ENCODE measurements around the gene VEGFC. TPM values are rescaled to one million over a fixed set of nuclear protein-coding genes. Genes with fewer than 3 reads are reported as not detected.

VEGFC gene
- total RNA-seq, 4 donors from 2014 or later, result 34.4 to 58.7 (median 43.0) TPM

DNA sequence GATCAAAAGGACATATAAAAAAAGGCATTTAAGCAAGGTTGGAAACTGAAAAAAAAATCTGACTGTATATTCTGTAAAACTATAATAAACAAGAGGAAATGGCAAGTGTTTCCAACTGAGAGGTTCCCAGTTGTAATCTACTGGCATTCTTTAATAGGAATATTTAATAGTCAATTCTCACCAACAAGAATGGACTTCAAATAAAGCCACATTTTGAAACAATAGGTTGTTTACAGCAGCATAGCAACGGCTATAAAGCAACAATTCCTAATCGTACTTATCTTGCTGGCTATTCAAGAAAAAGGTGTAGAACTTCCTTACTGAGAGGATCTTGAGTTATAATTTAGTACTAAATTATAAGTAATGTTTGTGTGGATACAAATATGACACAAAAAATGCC is 75.5 kb downstream of the VEGFC start:
- Histone ChIP-seq H3K27me3 (no peaks in the 10 kb centered on the region), H3K4me1 (peaks cover 0 to 18% of the 10 kb centered on the region in 2 donors), H3K4me3 (replicated peaks in 1 of 3) (no peak overlapping the region), H3K36me3 (no peaks in the 10 kb centered on the region), H3K27ac (no peak overlapping the region), H3K9me3 (no peaks in the 10 kb centered on the region)
- intact Hi-C loops (cut with DNase I), result no loop called here
- no peak for TF ChIP-seq POLR2A (IDR thresholded peaks at IDR 0.05)
- TF ChIP-seq, protein P1, sequence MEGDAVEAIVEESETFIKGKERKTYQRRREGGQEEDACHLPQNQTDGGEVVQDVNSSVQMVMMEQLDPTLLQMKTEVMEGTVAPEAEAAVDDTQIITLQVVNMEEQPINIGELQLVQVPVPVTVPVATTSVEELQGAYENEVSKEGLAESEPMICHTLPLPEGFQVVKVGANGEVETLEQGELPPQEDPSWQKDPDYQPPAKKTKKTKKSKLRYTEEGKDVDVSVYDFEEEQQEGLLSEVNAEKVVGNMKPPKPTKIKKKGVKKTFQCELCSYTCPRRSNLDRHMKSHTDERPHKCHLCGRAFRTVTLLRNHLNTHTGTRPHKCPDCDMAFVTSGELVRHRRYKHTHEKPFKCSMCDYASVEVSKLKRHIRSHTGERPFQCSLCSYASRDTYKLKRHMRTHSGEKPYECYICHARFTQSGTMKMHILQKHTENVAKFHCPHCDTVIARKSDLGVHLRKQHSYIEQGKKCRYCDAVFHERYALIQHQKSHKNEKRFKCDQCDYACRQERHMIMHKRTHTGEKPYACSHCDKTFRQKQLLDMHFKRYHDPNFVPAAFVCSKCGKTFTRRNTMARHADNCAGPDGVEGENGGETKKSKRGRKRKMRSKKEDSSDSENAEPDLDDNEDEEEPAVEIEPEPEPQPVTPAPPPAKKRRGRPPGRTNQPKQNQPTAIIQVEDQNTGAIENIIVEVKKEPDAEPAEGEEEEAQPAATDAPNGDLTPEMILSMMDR (IDR thresholded peaks at IDR 0.05), result no peak
- 82 to 84% methylated on average over 2 of the region's 2 CpGs for WGBS, 2 donors
- no peak for DNase-seq

DNA sequence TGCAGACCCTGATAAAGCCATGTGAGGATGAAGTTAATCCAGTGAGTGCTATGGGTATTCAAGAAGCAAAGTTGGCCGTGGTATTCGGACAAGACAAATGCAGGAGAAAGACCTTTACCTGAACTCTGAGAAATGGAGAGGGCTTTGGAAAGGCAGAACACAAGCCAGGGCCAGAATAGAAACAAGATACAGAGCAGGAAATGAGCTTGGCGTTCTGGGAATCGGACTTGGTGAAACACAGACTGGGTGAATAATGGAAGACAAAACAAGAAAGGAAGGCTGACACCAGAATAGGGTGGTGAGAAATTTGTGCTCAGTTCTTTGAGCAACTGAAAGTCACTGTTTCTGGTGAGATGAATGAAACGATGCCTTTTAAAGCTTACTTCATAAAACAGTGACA is 83.3 kb downstream of the VEGFC start:
- no peaks in the 10 kb centered on the region for H3K36me3 ChIP-seq
- 66 to 78% methylated on average over 5 of the region's 5 CpGs for WGBS, 2 donors
- H3K4me1 ChIP-seq, result no peaks in the 10 kb centered on the region
- intact Hi-C loops (cut with DNase I), result no loop called here
- H3K4me3 ChIP-seq (replicated peaks in 1 of 3), result no peak overlapping the region
- DNase-seq, result no peak
- H3K9me3 ChIP-seq, result no peaks in the 10 kb centered on the region
- H3K27me3 ChIP-seq, result no peaks in the 10 kb centered on the region
- H3K27ac ChIP-seq, result no peak overlapping the region
- TF ChIP-seq, protein P1 (IDR thresholded peaks at IDR 0.05), result no peak
- TF ChIP-seq POLR2A (IDR thresholded peaks at IDR 0.05), result no peak

DNA sequence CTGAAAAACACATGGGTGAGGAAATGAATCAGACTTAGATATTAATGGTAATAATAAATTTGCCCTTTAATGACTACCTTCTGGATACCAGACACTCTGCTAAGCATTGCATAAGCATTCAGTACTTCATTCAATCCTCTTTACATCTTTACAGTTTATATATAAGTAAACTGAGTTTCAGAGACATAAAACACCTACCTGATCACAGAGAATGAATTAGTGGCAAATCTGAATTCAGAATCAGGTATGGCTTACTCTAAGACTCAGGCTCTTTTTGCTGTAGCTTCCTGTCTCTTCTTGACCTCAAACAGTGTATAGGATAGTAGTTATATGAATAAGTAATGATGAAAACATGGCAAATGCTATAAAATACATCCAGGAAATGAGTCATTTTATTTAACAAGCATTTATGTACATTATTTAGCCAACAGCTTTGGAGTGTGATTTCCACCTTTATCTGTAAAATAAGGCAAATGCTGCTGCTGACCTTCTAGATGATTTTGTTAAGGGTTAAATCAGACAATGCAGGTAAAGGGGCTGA is 83.9 kb downstream of the VEGFC start:
- Histone ChIP-seq H3K27me3 (no peaks in the 10 kb centered on the region), H3K36me3 (no peaks in the 10 kb centered on the region), H3K4me3 (replicated peaks in 1 of 3) (no peak overlapping the region), H3K9me3 (no peaks in the 10 kb centered on the region), H3K27ac (no peak overlapping the region), H3K4me1 (no peaks in the 10 kb centered on the region)
- TF ChIP-seq, protein P1 (IDR thresholded peaks at IDR 0.05), result no peak
- TF ChIP-seq POLR2A (IDR thresholded peaks at IDR 0.05), result no peak
- intact Hi-C loops (cut with DNase I), result no loop called here
- DNase-seq, result no peak

GRCh38 chr4:176690716-176691115 is 102.0 kb downstream of the VEGFC start:
- Histone ChIP-seq H3K27me3 (no peaks in the 10 kb centered on the region), H3K4me1 (no peaks in the 10 kb centered on the region), H3K27ac (no peak overlapping the region), H3K4me3 (replicated peaks in 1 of 3) (no peak overlapping the region), H3K9me3 (no peaks in the 10 kb centered on the region), H3K36me3 (no peaks in the 10 kb centered on the region)
- TF ChIP-seq, protein P1 (IDR thresholded peaks at IDR 0.05), result no peak
- TF ChIP-seq POLR2A (IDR thresholded peaks at IDR 0.05), result no peak
- WGBS, 2 donors, result 96% methylated on average over 5 of the region's 5 CpGs
- no peak for DNase-seq
- intact Hi-C loops (cut with DNase I), result no loop called here

DNA sequence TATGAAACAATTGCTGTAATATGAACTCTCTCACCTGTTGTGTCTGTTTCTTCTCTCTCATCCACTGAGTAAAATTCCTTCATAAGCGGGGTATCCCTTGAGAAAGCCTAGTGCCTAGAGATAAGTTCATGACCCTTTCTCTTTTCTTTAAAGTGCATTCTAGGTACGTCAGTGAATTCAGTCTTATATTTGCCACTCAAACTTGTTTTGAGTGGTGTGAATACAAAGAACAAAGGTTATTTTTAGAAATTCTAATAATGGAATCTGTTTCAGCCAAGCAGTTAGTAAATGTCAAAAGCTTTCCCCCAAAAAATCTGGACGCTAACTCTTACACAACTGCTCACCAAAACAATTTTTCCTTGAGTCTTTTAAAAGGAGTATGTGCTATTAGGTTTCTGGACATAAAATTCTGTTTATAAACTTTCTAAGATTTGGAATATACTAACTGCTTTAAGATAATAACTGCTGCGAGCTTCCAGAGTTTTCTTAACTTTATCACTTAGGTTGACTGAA is 112.0 kb downstream of the VEGFC start:
- TF ChIP-seq, protein P1 (IDR thresholded peaks at IDR 0.05), result no peak
- TF ChIP-seq POLR2A (IDR thresholded peaks at IDR 0.05), result no peak
- no peak overlapping the region for H3K27ac ChIP-seq
- no peak for DNase-seq
- H3K9me3 ChIP-seq, result no peaks in the 10 kb centered on the region
- 77 to 79% methylated on average over 4 of the region's 4 CpGs for WGBS, 2 donors
- intact Hi-C loops (cut with DNase I), result no loop called here
- no peak overlapping the region for H3K4me3 ChIP-seq (replicated peaks in 1 of 3)
- H3K4me1 ChIP-seq, result no peaks in the 10 kb centered on the region
- H3K36me3 ChIP-seq, result peaks cover 3% of the 10 kb centered on the region in 2 donors
- no peaks in the 10 kb centered on the region for H3K27me3 ChIP-seq
